ENCODE measurements around the gene POMC. TPM values are rescaled to one million over a fixed set of nuclear protein-coding genes. Genes with fewer than 3 reads are reported as not detected.
"Not testable (repeated sequence)": the region's sequence is repeated elsewhere in the genome, so short reads cannot be mapped to it uniquely, and the experiment has no call there.

The POMC gene
- 1 to 10 TPM; 3.4 to 5.2 TPM for total RNA-seq

GRCh38 chr2:25168256-25169072 is at the start of gene POMC:
Gene POMC (minus strand): TSS chr2:25168580. CDS start chr2:25164772, 3,808 bp downstream.
- Mint-ChIP-seq H3K4me1 (ENCODE audit: low read depth in 2 of 2) (peaks cover 0 to 19% of the 10 kb centered on the region in 2 donors), H3K36me3 (no peaks in the 10 kb centered on the region), H3K4me3 (peak within 1 kb of the TSS; percentile 44), H3K27me3 (peaks cover 32 to 46% of the 10 kb centered on the region in 2 donors), H3K9me3 (no peaks in the 10 kb centered on the region), H3K27ac (no peak within 1 kb of the TSS)
- ATAC-seq: peak; percentile 80 to 85
- DNase-seq (ENCODE audit: low spot score): peak; percentile 71

DNA sequence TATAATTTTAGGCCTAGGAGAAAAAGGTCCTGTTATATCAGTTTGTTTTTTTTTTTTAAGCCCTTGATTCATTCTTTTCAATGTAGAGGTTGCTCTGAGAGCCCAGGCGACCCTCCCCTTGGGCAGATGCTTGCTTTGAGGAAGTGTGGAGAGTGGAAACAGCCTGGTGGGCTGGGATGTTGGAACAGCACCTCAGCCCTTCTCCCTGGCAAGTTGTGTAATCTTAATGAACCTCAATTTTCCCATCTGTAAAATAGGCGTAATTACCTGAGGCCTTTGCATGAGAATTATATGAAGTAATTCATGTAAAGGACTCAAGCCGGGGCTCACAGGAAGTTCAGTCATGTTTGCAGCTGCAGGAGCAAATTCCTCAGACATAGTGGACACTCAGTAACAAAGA is 49.7 kb upstream of the POMC start:
- Mint-ChIP-seq H3K27me3 (no peaks in the 10 kb centered on the region), H3K27ac (no peak overlapping the region), H3K4me1 (ENCODE audit: low read depth in 2 of 2) (peaks cover 0 to 8% of the 10 kb centered on the region in 2 donors), H3K4me3 (peak overlapping the region; percentile 25), H3K36me3 (no peaks in the 10 kb centered on the region), H3K9me3 (no peaks in the 10 kb centered on the region)
- DNase-seq (ENCODE audit: low spot score) (no peak), ATAC-seq (no peak)

DNA sequence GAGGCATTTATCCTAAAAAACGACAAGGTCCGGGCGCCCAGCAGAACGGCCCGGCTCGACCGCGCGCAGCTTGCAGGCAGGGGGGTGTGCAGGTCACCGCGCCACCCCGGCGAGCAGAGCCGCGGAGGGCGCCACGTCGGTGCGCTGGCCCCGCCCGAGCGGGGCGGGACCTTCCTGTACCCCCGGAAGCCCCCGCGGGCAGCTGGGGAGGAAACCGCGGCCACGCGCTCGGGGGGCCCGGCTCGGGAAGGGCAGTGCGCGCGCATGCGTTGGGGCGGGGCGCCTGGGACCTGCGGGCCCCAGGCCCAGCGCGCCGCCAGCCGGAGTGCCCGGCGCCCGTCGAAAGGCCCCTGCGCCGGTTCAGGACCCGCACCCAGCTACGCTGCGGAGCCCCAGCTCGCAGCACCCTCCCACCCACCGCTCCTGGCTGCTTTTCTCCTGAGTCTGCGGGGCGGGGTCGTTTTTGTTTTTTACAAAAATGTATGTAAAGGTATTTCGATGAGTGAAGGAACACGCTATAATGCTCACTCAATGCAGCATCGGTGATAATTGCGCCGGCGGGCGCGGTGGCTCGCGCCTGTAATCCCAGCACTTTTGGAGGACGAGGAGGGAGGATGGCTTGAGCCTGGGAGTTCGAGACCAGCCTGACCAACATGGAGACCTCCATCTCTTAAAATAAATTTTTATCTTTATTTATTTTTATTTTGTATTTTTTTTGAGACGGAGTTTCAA is 47.7 kb upstream of the POMC start:
- no peaks in the 10 kb centered on the region for H3K36me3 Mint-ChIP-seq
- no peaks in the 10 kb centered on the region for H3K9me3 Mint-ChIP-seq
- H3K4me1 Mint-ChIP-seq (ENCODE audit: low read depth in 2 of 2): peaks cover 0 to 5% of the 10 kb centered on the region in 2 donors
- ATAC-seq (peak; percentile 98), DNase-seq (ENCODE audit: low spot score) (peak; percentile 94)
- peak overlapping the region; percentile 79 for H3K4me3 Mint-ChIP-seq
- peak overlapping the region; percentile 48 to 87 for H3K27ac Mint-ChIP-seq
- no peaks in the 10 kb centered on the region for H3K27me3 Mint-ChIP-seq

DNA sequence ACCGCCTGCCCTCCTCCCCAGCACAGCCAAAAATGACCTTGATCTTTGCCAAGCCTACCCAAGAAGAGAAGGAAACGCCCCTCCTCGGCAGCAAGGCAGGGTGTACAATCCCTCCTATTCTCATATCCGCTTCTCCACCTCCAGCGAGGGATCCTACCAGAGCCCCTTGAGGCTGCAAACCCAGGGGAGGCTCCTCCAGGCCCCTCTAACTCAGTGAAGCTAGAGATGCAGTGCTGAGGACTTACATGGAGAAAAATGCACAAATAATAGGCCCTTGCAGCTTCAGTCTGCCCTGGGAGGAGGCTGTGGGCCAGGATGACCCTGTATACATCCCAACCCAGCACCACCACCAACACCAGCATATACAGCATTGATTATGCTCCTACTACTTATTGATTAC is 46.9 kb upstream of the POMC start:
- ATAC-seq: no peak
- Mint-ChIP-seq H3K27me3 (no peaks in the 10 kb centered on the region), H3K9me3 (no peaks in the 10 kb centered on the region), H3K4me1 (ENCODE audit: low read depth in 2 of 2) (peaks cover 0 to 7% of the 10 kb centered on the region in 2 donors), H3K27ac (peak overlapping the region; percentile 48 to 87), H3K36me3 (no peaks in the 10 kb centered on the region), H3K4me3 (peak overlapping the region; percentile 64)
- DNase-seq (ENCODE audit: low spot score): no peak

DNA sequence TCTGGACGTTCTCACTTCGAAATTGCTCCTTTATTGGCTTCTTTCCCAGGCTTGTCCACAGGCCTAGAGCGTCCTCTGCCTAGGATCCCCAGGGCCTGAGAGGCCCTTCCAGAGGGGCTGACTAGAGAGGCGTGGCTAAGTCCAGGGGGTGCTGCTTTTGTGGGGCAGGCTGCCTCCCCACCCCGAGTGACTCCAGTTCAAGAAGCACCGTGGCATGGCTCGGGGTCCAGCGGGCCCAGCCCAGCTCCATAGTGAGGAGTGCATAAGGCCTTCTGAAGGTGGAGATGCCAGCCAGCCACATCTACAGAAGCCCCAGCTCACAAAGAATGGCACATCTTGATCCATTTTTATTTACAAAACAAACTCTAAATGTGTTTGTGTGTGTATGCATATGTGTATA is 44.8 kb upstream of the POMC start:
- no peak overlapping the region for H3K27ac Mint-ChIP-seq
- no peaks in the 10 kb centered on the region for H3K27me3 Mint-ChIP-seq
- no peak overlapping the region for H3K4me3 Mint-ChIP-seq
- DNase-seq (ENCODE audit: low spot score) (no peak), ATAC-seq (no peak)
- no peaks in the 10 kb centered on the region for H3K36me3 Mint-ChIP-seq
- H3K9me3 Mint-ChIP-seq: no peaks in the 10 kb centered on the region
- peaks cover 10 to 14% of the 10 kb centered on the region in 2 donors for H3K4me1 Mint-ChIP-seq (ENCODE audit: low read depth in 2 of 2)

- not testable (repeated sequence) for H3K27ac Mint-ChIP-seq; H3K27me3 Mint-ChIP-seq; ATAC-seq; DNase-seq (ENCODE audit: low spot score); H3K36me3 Mint-ChIP-seq; H3K9me3 Mint-ChIP-seq; H3K4me3 Mint-ChIP-seq
- peaks cover 10 to 14% of the 10 kb centered on the region in 2 donors for H3K4me1 Mint-ChIP-seq (ENCODE audit: low read depth in 2 of 2)
Observed at GRCh38 chr2:25210923-25211322, 42.5 kb upstream of the POMC start.

DNA sequence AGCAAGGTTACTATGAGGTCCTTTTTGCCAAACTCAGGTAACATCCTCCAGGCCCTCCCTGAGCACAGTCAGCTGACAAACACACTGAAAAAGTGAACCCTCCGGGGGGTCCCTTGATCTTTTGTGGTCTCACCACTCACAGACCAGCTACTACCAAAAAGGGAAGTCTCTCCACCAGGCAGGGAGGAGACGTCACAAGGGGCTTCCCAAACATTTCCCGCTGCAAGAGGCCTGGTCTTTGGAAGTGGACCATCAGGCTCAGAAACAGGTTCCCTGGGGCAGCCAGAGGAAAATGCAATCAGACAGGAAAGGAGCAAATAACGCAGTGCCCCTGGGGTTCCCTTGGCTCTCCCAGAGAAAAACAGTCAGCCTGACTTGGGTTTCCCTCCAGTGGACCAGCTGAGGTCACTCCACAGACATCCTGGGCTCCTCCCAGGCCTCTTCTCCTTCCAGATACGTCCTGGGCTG is 38.7 kb upstream of the POMC start:
- Mint-ChIP-seq H3K4me1 (ENCODE audit: low read depth in 2 of 2) (peaks cover 10 to 13% of the 10 kb centered on the region in 2 donors), H3K27me3 (no peaks in the 10 kb centered on the region), H3K4me3 (no peak overlapping the region), H3K36me3 (no peaks in the 10 kb centered on the region), H3K27ac (no peak overlapping the region), H3K9me3 (no peaks in the 10 kb centered on the region)
- DNase-seq (ENCODE audit: low spot score): no peak
- no peak for ATAC-seq

GRCh38 chr2:25204190-25204838 is 35.9 kb upstream of the POMC start:
- ATAC-seq (peak; percentile 49 to 61), DNase-seq (ENCODE audit: low spot score) (no peak)
- Mint-ChIP-seq H3K4me1 (ENCODE audit: low read depth in 2 of 2) (peaks cover 3 to 4% of the 10 kb centered on the region in 2 donors), H3K27ac (no peak overlapping the region), H3K27me3 (no peaks in the 10 kb centered on the region), H3K36me3 (no peaks in the 10 kb centered on the region), H3K4me3 (no peak overlapping the region), H3K9me3 (no peaks in the 10 kb centered on the region)

GRCh38 chr2:25202275-25202674 is 33.9 kb upstream of the POMC start:
- no peak overlapping the region for H3K4me3 Mint-ChIP-seq
- no peak overlapping the region for H3K27ac Mint-ChIP-seq
- ATAC-seq: no peak
- H3K27me3 Mint-ChIP-seq: peaks cover 0 to 2% of the 10 kb centered on the region in 2 donors
- H3K9me3 Mint-ChIP-seq: no peaks in the 10 kb centered on the region
- peaks cover 0 to 4% of the 10 kb centered on the region in 2 donors for H3K4me1 Mint-ChIP-seq (ENCODE audit: low read depth in 2 of 2)
- no peaks in the 10 kb centered on the region for H3K36me3 Mint-ChIP-seq
- DNase-seq (ENCODE audit: low spot score): no peak

GRCh38 chr2:25201794-25202193 is 33.4 kb upstream of the POMC start:
- H3K9me3 Mint-ChIP-seq: no peaks in the 10 kb centered on the region
- DNase-seq (ENCODE audit: low spot score) (no peak), ATAC-seq (peak; percentile 13 to 15)
- peaks cover 0 to 4% of the 10 kb centered on the region in 2 donors for H3K4me1 Mint-ChIP-seq (ENCODE audit: low read depth in 2 of 2)
- H3K4me3 Mint-ChIP-seq: no peak overlapping the region
- H3K27ac Mint-ChIP-seq: no peak overlapping the region
- H3K36me3 Mint-ChIP-seq: no peaks in the 10 kb centered on the region
- H3K27me3 Mint-ChIP-seq: peaks cover 0 to 2% of the 10 kb centered on the region in 2 donors

DNA sequence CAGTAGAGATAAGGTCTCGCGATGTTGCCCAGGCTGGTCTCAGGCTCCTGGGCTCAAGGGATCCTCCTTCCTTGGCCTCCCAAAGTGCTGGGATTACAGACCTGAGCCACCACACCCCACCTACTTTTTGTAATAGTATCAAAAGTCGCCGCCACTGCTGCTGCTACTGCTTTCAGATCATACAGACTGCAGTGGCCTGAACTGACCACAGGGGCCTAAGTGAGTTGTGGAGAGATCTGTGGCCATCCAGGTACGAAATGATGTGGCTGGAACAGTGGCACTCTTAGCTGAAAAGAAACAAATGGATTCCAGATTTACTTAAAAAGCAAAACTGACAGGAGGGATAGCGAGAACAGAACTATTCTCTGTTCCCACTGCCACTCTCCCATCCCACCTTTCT is 32.9 kb upstream of the POMC start:
- ATAC-seq (no peak), DNase-seq (ENCODE audit: low spot score) (no peak)
- no peaks in the 10 kb centered on the region for H3K36me3 Mint-ChIP-seq
- H3K27me3 Mint-ChIP-seq: peaks cover 0 to 2% of the 10 kb centered on the region in 2 donors
- H3K4me3 Mint-ChIP-seq: no peak overlapping the region
- no peaks in the 10 kb centered on the region for H3K9me3 Mint-ChIP-seq
- H3K27ac Mint-ChIP-seq: no peak overlapping the region
- H3K4me1 Mint-ChIP-seq (ENCODE audit: low read depth in 2 of 2): peaks cover 0 to 4% of the 10 kb centered on the region in 2 donors

GRCh38 chr2:25198576-25198975 is 30.2 kb upstream of the POMC start:
- H3K4me3 Mint-ChIP-seq: no peak overlapping the region
- H3K36me3 Mint-ChIP-seq: no peaks in the 10 kb centered on the region
- no peaks in the 10 kb centered on the region for H3K9me3 Mint-ChIP-seq
- H3K27me3 Mint-ChIP-seq: peaks cover 0 to 2% of the 10 kb centered on the region in 2 donors
- peaks cover 0 to 4% of the 10 kb centered on the region in 2 donors for H3K4me1 Mint-ChIP-seq (ENCODE audit: low read depth in 2 of 2)
- no peak overlapping the region for H3K27ac Mint-ChIP-seq
- DNase-seq (ENCODE audit: low spot score) (no peak), ATAC-seq (no peak)

GRCh38 chr2:25198209-25198525 is 29.8 kb upstream of the POMC start:
- Mint-ChIP-seq H3K27me3 (peaks cover 0 to 2% of the 10 kb centered on the region in 2 donors), H3K4me3 (no peak overlapping the region), H3K27ac (no peak overlapping the region), H3K4me1 (ENCODE audit: low read depth in 2 of 2) (peaks cover 0 to 4% of the 10 kb centered on the region in 2 donors), H3K36me3 (no peaks in the 10 kb centered on the region), H3K9me3 (no peaks in the 10 kb centered on the region)
- no peak for ATAC-seq
- DNase-seq (ENCODE audit: low spot score): no peak
